CD4-positive, alpha-beta memory T cell (primary cell): ENCODE measurements around the gene MAPK8IP2. TPM values are rescaled to one million over a fixed set of nuclear protein-coding genes. Genes with fewer than 3 reads are reported as not detected.

ENCODE experiments used
- CTCF ChIA-PET: fragments of 350-600 bp; sonication (Branson Sonifier 250); formaldehyde crosslinking; loops from one replicate; lab custom pipeline; 2021; ENCODE audit warnings: inconsistent platforms; ENCODE audit not compliant: partially characterized antibody; lab: Charles Lee
- POLR2A ChIA-PET: fragments of 350-600 bp; sonication (Branson Sonifier 250); formaldehyde crosslinking; loops from one replicate; lab custom pipeline; 2021; ENCODE audit not compliant: partially characterized antibody; lab: Charles Lee
- DNase-seq, 5 donors: peaks; one replicate each; pipeline versions ENCODE4 v3.0.0 to v3.0.0-alpha.2; 2020 to 2022; ENCODE audit warnings: mixed read lengths in 1 of 5
- H3K27ac ChIP-seq: one replicate; pipeline ENCODE4 v1.7.0; 2013; ENCODE audit warnings: low read depth, low read length
- H3K27me3 ChIP-seq: 2 replicates; pipeline ENCODE4 v1.7.0; 2013; ENCODE audit warnings: mild to moderate bottlenecking, low read length, moderate library complexity; ENCODE audit not compliant: insufficient read depth
- H3K36me3 ChIP-seq: 2 replicates; pipeline ENCODE4 v1.7.0; 2013; ENCODE audit warnings: mild to moderate bottlenecking, low read length, moderate library complexity; ENCODE audit not compliant: insufficient read depth
- H3K4me1 ChIP-seq: 2 replicates; pipeline ENCODE4 v1.7.0; 2013; ENCODE audit warnings: mild to moderate bottlenecking, low read length, moderate library complexity; ENCODE audit not compliant: insufficient read depth
- H3K4me3 ChIP-seq, 2 donors: one replicate each; pipeline ENCODE4 v1.7.0; 2013; ENCODE audit warnings: low read length in 2 of 2, mild to moderate bottlenecking in 1 of 2
- H3K9me3 ChIP-seq, 2 donors: one replicate each; pipeline ENCODE4 v1.7.0; 2013; ENCODE audit warnings: low read length in 2 of 2, control low read depth in 1 of 2; ENCODE audit not compliant: control insufficient read depth in 1 of 2
- H3K27ac Mint-ChIP-seq, 7 donors: one replicate each; pipeline ENCODE4 v1.8.0; 2020 to 2021; ENCODE audit warnings: mixed read lengths in 7 of 7, mild to moderate bottlenecking in 6 of 7, inconsistent platforms in 3 of 7, moderate library complexity in 3 of 7
- H3K27me3 Mint-ChIP-seq, 2 donors: one replicate each; pipeline ENCODE4 v1.8.0; 2020 to 2021; ENCODE audit warnings: mixed read lengths in 2 of 2
- H3K36me3 Mint-ChIP-seq, 2 donors: one replicate each; pipeline ENCODE4 v1.8.0; 2020 to 2021; ENCODE audit warnings: mixed read lengths in 2 of 2, inconsistent platforms in 1 of 2, mild to moderate bottlenecking in 1 of 2
- H3K4me1 Mint-ChIP-seq, 4 donors: one replicate each; pipeline ENCODE4 v1.8.0; 2020 to 2021; ENCODE audit warnings: mixed read lengths in 4 of 4, mild to moderate bottlenecking in 1 of 4
- H3K4me3 Mint-ChIP-seq, 8 donors: one replicate each; pipeline ENCODE4 v1.8.0; 2020 to 2021; ENCODE audit warnings: mixed read lengths in 8 of 8, mild to moderate bottlenecking in 7 of 8, moderate library complexity in 6 of 8, inconsistent platforms in 3 of 8
- H3K9me3 Mint-ChIP-seq, 8 donors: one replicate each; pipeline ENCODE4 v1.8.0; 2020 to 2021; ENCODE audit warnings: mixed read lengths in 8 of 8, mild to moderate bottlenecking in 5 of 8, inconsistent platforms in 3 of 8, moderate library complexity in 1 of 8
- intact Hi-C: fragments of 100-400 bp; cut with micrococcal nuclease; formaldehyde crosslinking; loops from one replicate; pipeline ENCODE4 v1.15.1; 2023
- polyA plus RNA-seq, 2 donors: library from polyadenylated mRNA; unstranded; fragments of 300-500 nt; fragmentation: Illumina TruSeq; gene quantifications; one replicate each; pipeline ENCODE4 v1.2.3, GENCODE V29; 2021
- total RNA-seq, 2 experiments: library from RNA; stranded (reverse); gene quantifications; one replicate each; pipeline ENCODE4 v1.2.3, GENCODE V29; 2021

Gene MAPK8IP2
- total and polyA plus RNA-seq, 4 experiments from 2014 or later, result 0.22 to 0.49 TPM; not detected in 2

DNA sequence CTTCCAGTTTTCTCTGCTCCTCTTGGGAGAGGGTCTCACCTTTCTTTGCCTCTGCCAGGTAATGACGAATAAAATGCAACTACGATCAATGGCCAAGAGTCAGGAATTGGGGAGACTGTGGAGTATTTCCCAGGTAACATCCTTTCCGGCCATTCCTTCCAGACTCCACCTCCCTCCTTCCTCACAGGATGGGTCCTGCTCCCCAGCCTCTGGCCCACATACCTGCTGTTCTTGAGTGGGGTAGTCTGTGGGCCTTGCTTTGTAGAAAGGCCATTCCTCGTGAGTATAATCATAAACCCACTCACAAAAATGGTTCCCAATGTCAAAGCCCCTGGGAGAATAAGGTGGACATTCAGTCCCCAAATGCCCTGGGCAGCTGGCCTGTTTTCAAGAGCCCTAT is 20.8 kb upstream of the MAPK8IP2 start:
- ChIA-PET CTCF (no interaction called here), POLR2A (interaction anchor here (1.7 to 7.4 kb wide), 2 partner anchors 15 to 54 kb away, joined by 7 to 65 read pairs; partner anchors contain the start of genes SCO2 and SYCE3)
- Histone ChIP-seq H3K4me1 (peaks cover 26% of the 10 kb centered on the region), H3K4me3 (no peak overlapping the region), H3K9me3 (no peaks in the 10 kb centered on the region), H3K27ac (no peak overlapping the region), H3K36me3 (no peaks in the 10 kb centered on the region), H3K27me3 (no peaks in the 10 kb centered on the region)
- Mint-ChIP-seq H3K27me3 (no peaks in the 10 kb centered on the region), H3K27ac (peak overlapping the region in 1 of 7 donors; percentile 30), H3K4me3 (peak overlapping the region in 1 of 8 donors; percentile 33), H3K36me3 (peaks cover 7 to 17% of the 10 kb centered on the region in 2 donors), H3K4me1 (peaks cover 9 to 49% (median 19%) of the 10 kb centered on the region in 4 donors), H3K9me3 (no peaks in the 10 kb centered on the region)
- no peak for DNase-seq
- intact Hi-C loops, result loop anchor here (5.0 kb wide), 1 partner anchor 107 kb away; no protein-coding TSS in a partner anchor

DNA sequence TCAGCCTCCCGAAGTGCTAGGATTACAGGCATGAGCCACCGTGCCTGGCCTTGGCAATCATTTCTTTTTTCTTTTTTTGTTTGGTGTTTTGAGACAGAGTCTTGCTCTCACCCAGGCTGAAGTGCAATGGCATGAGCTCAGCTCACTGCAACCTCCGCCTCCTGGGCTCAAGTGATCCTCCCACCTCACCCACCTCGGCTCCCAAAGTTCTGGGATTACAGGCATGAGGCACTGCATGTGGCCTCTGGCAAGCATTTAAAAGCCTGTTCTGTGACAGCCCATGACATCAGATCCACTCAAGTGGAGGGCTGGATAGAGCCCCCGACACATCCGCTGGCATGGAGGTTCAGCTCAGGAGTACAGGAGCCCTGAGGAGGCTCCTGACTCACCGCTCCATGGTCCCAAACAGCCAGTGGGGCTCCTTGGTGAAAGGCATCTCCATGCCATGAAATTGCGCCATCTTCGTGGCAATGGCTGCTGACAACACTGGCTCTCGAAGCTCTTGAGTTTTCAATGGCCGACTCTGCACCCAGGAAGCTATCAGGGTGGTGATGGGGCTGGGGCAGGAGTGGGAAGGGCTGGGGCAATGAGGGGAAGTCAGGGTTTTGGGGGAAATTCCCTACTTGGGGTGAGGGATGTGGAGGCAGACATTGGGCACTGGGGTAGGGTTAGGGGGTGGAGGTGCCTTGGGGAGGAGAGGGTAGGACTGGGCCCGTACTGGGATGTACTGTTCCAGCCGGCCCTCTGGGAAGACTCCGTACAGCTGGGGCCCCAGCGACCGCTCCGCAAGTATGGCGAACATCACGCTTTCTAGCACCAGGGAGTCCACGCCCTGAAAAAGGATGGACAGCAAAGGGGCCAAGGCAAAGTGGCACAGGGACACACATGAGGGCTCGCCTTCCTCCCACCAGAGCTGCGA is 19.3 kb upstream of the MAPK8IP2 start:
- peak overlapping the region; percentile 97 for H3K27ac ChIP-seq
- Mint-ChIP-seq H3K27ac (peak overlapping the region; percentile 76 to 96 (median 91)), H3K4me3 (peak overlapping the region; percentile 73 to 91 (median 86)), H3K27me3 (no peaks in the 10 kb centered on the region), H3K36me3 (peaks cover 3 to 17% of the 10 kb centered on the region in 2 donors), H3K4me1 (peaks cover 10 to 44% (median 20%) of the 10 kb centered on the region in 4 donors), H3K9me3 (no peaks in the 10 kb centered on the region)
- H3K27me3 ChIP-seq, result no peaks in the 10 kb centered on the region
- CTCF ChIA-PET, result interaction anchor here (0.9 to 2.7 kb wide), 6 partner anchors 12 to 56 kb away, joined by 3 to 8 read pairs (median 4); partner anchors contain the start of genes SCO2 and SYCE3
- H3K4me1 ChIP-seq, result peaks cover 26% of the 10 kb centered on the region
- no peaks in the 10 kb centered on the region for H3K9me3 ChIP-seq
- H3K4me3 ChIP-seq, result peak overlapping the region; percentile 63 to 91
- intact Hi-C loops, result loop anchor here (5.0 kb wide), 1 partner anchor 109 kb away; no protein-coding TSS in a partner anchor
- H3K36me3 ChIP-seq, result no peaks in the 10 kb centered on the region
- POLR2A ChIA-PET, result interaction anchor here (0.6 to 7.4 kb wide), 14 partner anchors 9 to 238 kb away, joined by 3 to 65 read pairs (median 8); partner anchors contain the start of genes KLHDC7B, LMF2, NCAPH2 and PPP6R2
- no peak for DNase-seq

DNA sequence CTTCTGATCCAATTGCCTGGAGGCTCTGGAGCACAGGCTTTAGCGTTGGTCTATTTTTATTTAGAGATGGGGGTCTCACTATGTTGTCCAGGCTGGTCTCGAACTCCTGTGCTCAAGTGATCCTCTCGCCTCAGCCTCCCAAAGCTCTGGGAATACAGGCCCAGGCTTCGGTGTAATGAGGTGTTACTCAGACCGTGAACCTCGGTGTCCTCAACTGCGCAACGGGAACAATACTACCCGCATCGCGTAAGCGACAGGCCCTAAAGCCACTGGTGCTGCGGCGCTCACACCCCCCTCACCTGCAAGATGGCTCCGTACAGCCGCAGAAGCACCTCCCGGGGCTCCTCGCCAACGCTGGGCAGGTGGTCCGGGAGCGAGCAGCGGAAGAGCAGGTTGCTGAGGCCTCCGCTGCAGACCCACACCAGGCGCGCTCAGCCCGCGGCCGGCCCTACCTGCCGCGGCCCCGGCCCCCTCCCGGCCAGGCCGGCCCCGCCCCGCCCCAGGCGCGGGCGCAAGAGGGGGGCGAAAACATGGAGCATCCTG is 18.6 kb upstream of the MAPK8IP2 start:
- intact Hi-C loops, result loop anchor here (1.0 to 5.0 kb wide), 8 partner anchors 20 to 239 kb away; partner anchors contain the start of genes ARSA, NCAPH2, PPP6R2 and SCO2
- peak overlapping the region; percentile 97 for H3K27ac ChIP-seq
- H3K36me3 Mint-ChIP-seq, result peaks cover 3 to 17% of the 10 kb centered on the region in 2 donors
- peaks cover 26% of the 10 kb centered on the region for H3K4me1 ChIP-seq
- H3K4me3 ChIP-seq, result peak overlapping the region; percentile 63 to 91
- ChIA-PET POLR2A (interaction anchor here (0.6 to 7.4 kb wide), 22 partner anchors 8 to 239 kb away, joined by 3 to 65 read pairs (median 4); partner anchors contain the start of genes KLHDC7B, LMF2, NCAPH2 and PPP6R2), CTCF (interaction anchor here (0.9 to 2.7 kb wide), 6 partner anchors 19 to 57 kb away, joined by 3 to 8 read pairs (median 4); partner anchors contain the start of genes SCO2 and SYCE3)
- H3K27me3 Mint-ChIP-seq, result no peaks in the 10 kb centered on the region
- H3K4me3 Mint-ChIP-seq, result peak overlapping the region; percentile 86 to 96 (median 92)
- no peaks in the 10 kb centered on the region for H3K36me3 ChIP-seq
- no peaks in the 10 kb centered on the region for H3K9me3 ChIP-seq
- peaks cover 10 to 44% (median 20%) of the 10 kb centered on the region in 4 donors for H3K4me1 Mint-ChIP-seq
- DNase-seq, result peak in 2 of 5 donors; percentile 41 to 53
- H3K27me3 ChIP-seq, result no peaks in the 10 kb centered on the region
- H3K27ac Mint-ChIP-seq, result peak overlapping the region; percentile 76 to 96 (median 91)
- H3K9me3 Mint-ChIP-seq, result no peaks in the 10 kb centered on the region

DNA sequence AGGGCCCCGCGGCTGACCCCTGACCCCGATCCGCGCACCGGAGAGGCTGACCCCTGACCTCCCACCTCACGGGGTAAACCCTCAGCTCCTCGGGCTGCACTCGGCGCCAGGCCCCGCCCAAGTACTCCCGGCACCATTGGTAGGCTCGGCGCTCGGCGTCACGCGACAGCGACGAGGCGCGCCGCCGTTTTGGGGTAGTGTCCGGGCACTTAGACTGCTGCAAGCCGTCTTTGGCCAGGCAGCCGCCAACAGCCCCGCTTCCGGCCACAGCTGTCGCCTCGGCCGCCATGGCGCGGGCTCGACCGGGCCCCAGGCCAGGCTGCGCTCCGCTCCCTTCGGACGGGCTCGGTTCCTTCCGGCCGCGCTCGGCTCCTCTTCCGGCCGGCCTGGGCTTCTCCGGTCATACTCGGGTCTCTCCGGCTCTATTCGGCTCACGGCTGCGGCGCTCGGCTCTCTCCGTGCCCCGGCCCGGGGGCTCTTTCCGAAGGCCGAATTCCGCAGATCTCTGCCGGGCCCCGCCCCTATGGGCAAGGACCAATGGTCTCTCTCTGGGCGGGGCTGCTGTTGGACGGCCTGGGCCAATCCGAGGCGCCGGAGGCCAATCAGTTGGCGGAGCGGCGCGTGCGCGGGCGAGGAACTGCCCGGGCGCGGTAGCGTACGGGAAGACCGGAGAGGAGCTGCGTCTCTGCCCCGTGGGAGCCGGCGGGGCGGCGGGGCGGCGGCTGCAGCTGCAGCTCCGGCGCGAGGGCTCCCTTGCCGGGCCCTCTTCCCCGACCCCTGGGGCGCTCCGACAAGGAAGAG is 17.9 kb upstream of the MAPK8IP2 start, which contains the start of gene CHKB:
CHKB (minus strand) TSS at position 357 of the 801 bp plus-strand sequence; CDS start at position 289, 68 bp downstream.
- peak within 1 kb of the TSS; percentile 63 to 91 for H3K4me3 ChIP-seq
- H3K4me3 Mint-ChIP-seq, result peak within 1 kb of the TSS; percentile 90 to 96 (median 93)
- no peaks in the 10 kb centered on the region for H3K9me3 Mint-ChIP-seq
- H3K27me3 Mint-ChIP-seq, result no peaks in the 10 kb centered on the region
- peaks cover 21% of the 10 kb centered on the region for H3K4me1 ChIP-seq
- POLR2A ChIA-PET, result interaction anchor here (0.6 to 7.4 kb wide), 23 partner anchors 11 to 337 kb away, joined by 3 to 65 read pairs (median 4); partner anchors contain the start of genes KLHDC7B, LMF2, NCAPH2 and PPP6R2
- peaks cover 8 to 39% (median 17%) of the 10 kb centered on the region in 4 donors for H3K4me1 Mint-ChIP-seq
- H3K36me3 ChIP-seq, result no peaks in the 10 kb centered on the region
- H3K27ac ChIP-seq, result peak within 1 kb of the TSS; percentile 97
- H3K9me3 ChIP-seq, result no peaks in the 10 kb centered on the region
- CTCF ChIA-PET, result interaction anchor here (1.2 to 2.7 kb wide), 3 partner anchors 20 to 57 kb away, joined by 3 to 6 read pairs (median 4); partner anchors contain the start of genes SCO2 and SYCE3
- peaks cover 0 to 16% of the 10 kb centered on the region in 2 donors for H3K36me3 Mint-ChIP-seq
- H3K27me3 ChIP-seq, result no peaks in the 10 kb centered on the region
- peak within 1 kb of the TSS; percentile 91 to 98 (median 96) for H3K27ac Mint-ChIP-seq
- DNase-seq, result peak; percentile 98 to 99 (median 98)
- intact Hi-C loops, result loop anchor here (1.0 to 5.0 kb wide), 8 partner anchors 20 to 240 kb away; partner anchors contain the start of genes ARSA, NCAPH2, PPP6R2 and SCO2

DNA sequence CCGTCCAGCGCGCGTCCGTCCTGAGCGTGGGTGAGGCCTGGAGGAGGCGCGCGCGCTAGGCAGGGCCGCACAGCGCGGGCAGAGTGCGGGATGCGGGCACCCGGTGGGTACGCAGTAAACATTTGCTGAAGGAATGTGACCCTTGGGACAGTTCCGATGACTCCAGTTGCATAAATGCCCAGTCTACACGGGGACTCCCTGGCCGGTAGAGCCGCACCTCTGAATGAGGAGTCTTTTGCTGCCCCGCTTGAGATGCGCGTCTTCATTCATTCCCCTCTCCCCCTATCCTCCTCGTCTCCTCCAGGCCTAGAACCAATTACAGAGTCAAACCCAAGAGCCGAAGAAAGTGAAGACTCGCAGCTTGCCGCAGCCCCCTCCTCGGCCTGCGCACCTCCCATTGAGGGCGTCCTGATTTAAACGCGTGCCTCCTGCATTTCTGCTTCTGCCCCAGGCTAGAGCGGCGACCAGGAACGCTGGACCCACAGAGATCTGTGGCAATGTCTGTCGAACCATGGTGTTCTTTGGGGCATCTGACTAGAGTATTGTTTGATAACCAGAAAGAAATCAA is 17.2 kb upstream of the MAPK8IP2 start:
- no peak for DNase-seq
- intact Hi-C loops, result loop anchor here (2.0 to 5.0 kb wide), 3 partner anchors 45 to 241 kb away; partner anchors contain the start of genes ARSA and PPP6R2
- H3K36me3 ChIP-seq, result no peaks in the 10 kb centered on the region
- Mint-ChIP-seq H3K36me3 (peaks cover 0 to 16% of the 10 kb centered on the region in 2 donors), H3K27ac (peak overlapping the region; percentile 49 to 93 (median 84)), H3K4me3 (peak overlapping the region; percentile 86 to 96 (median 92)), H3K27me3 (no peaks in the 10 kb centered on the region), H3K9me3 (no peaks in the 10 kb centered on the region), H3K4me1 (peaks cover 8 to 39% (median 16%) of the 10 kb centered on the region in 4 donors)
- no peaks in the 10 kb centered on the region for H3K27me3 ChIP-seq
- POLR2A ChIA-PET, result interaction anchor here (0.6 to 7.4 kb wide), 15 partner anchors 15 to 337 kb away, joined by 3 to 65 read pairs (median 7); partner anchors contain the start of genes LMF2, NCAPH2, SCO2 and SYCE3
- peak overlapping the region; percentile 97 for H3K27ac ChIP-seq
- CTCF ChIA-PET, result interaction anchor here (2.7 kb wide), 1 partner anchor 21 kb away, joined by 6 read pairs; the partner anchor contains the start of gene SYCE3
- H3K4me1 ChIP-seq, result peaks cover 21% of the 10 kb centered on the region
- peak overlapping the region in 1 of 2 donors; percentile 91 for H3K4me3 ChIP-seq
- H3K9me3 ChIP-seq, result no peaks in the 10 kb centered on the region
